Body of pancreas (tissue), 4 donors: ENCODE measurements around the gene LMOD1. TPM values are rescaled to one million over a fixed set of nuclear protein-coding genes. Genes with fewer than 3 reads are reported as not detected.
"Not testable (repeated sequence)": the region's sequence is repeated elsewhere in the genome, so short reads cannot be mapped to it uniquely, and the experiment has no call there.

Experiments
- ATAC-seq: fragments of 150-250 bp; one replicate; pipeline ENCODE4 v1.9.1; 2016
- DNase-seq, 4 donors: peaks; one replicate each; pipeline ENCODE4 v3.0.0-alpha.2; 2019
- H3K27ac ChIP-seq, 4 donors: fragments of 200-600 bp; sonication (generic); 1 replicate in 3 of 4; 2 replicates in 1 of 4; pipeline versions ENCODE4 v1.5.1 to v1.6.1; 2016 to 2019; ENCODE audit warnings: mild to moderate bottlenecking in 1 of 4, mixed read lengths in 1 of 4, moderate library complexity in 1 of 4
- H3K27me3 ChIP-seq, 2 donors: fragments of 200-600 bp; sonication (generic); one replicate each; pipeline ENCODE4 v1.6.0; 2016; ENCODE audit warnings: mild to moderate bottlenecking in 1 of 2
- H3K36me3 ChIP-seq, 2 donors: fragments of 200-600 bp; sonication (generic); replicated peaks in 1 of 2; 2 replicates each; pipeline ENCODE4 v1.5.1; 2016; ENCODE audit warnings: low read depth in 2 of 2; ENCODE audit not compliant: insufficient read depth in 1 of 2
- H3K4me1 ChIP-seq: fragments of 200-600 bp; sonication (generic); one replicate; pipeline ENCODE4 v1.6.0; 2016
- H3K4me3 ChIP-seq, 2 donors: fragments of 200-600 bp; sonication (generic); 1 replicate in 1 of 2; 2 replicates in 1 of 2; pipeline ENCODE4 v1.5.1; 2016 to 2019
- H3K9me3 ChIP-seq, 3 donors: fragments of 200-600 bp; sonication (generic); 1 replicate in 2 of 3; 2 replicates in 1 of 3; pipeline ENCODE4 v1.5.1; 2016
- CTCF ChIP-seq, 7 experiments: fragments of 450-650 bp in 4 of 7; fragments of 200-600 bp in 3 of 7; sonication (generic) in 3 of 7; IDR thresholded peaks; one replicate each; pipeline ENCODE4 v1.5.1; 2016 to 2019; ENCODE audit warnings: antibody characterized with exemption in 7 of 7
- POLR2A ChIP-seq, 3 donors: fragments of 450-650 bp; IDR thresholded peaks; one replicate each; pipeline ENCODE4 v1.6.1; 2016; ENCODE audit warnings: antibody characterized with exemption in 3 of 3, mild to moderate bottlenecking in 2 of 3
- WGBS, 2 donors: methylation state at CpG; one replicate each; pipeline ENCODE4 v1.1.5; 2017; 5-methylcytosine and 5-hydroxymethylcytosine counted together
- intact Hi-C: fragments of 100-400 bp; cut with DNase I; formaldehyde crosslinking; loops from one replicate; pipeline ENCODE4 v1.15.1; 2023
- total RNA-seq, 2 donors: library from RNA; depleted of rRNA; stranded (reverse); fragments of >200 nt; gene quantifications; one replicate each; pipeline ENCODE4 v1.1.0, GENCODE V29; 2016

LMOD1 gene
- total RNA-seq, 2 donors from 2014 or later: 14.8 to 16.9 TPM

DNA sequence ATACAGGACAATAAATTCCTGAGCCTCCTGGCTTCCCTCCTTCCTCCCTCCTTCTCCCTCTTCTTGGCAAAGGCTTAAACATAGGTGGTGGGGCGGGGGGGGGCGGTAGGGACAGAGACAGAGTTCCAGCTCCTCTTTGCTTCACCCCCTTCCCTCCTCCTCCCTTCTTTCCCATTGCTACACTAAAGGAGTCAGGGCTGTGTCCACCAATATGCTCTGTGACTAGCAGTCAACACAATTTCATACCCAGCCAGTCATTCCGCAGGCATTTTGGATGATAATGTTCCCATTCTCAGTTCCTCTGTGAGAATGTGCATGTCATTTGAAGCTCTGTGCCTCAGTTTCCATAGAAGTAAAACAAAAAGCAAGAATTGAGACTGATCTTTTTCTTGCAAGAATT lies 1.7 kb downstream of the LMOD1 start:
- Histone ChIP-seq H3K36me3 (no peaks in the 10 kb centered on the region), H3K27ac (no peak overlapping the region), H3K9me3 (no peaks in the 10 kb centered on the region), H3K4me1 (peaks cover 10% of the 10 kb centered on the region), H3K27me3 (peaks cover 0 to 4% of the 10 kb centered on the region in 2 donors), H3K4me3 (no peak overlapping the region)
- no peak for DNase-seq
- TF ChIP-seq CTCF (IDR thresholded peaks at IDR 0.05) (no peak), POLR2A (IDR thresholded peaks at IDR 0.05) (no peak)
- ATAC-seq: no peak
- WGBS, 2 donors: 37 to 56% methylated on average over 2 of the region's 3 CpGs
- intact Hi-C loops: no loop called here

- DNase-seq (no peak), ATAC-seq (no peak)
- Histone ChIP-seq H3K27ac (no peak overlapping the region), H3K4me3 (no peak overlapping the region), H3K27me3 (peaks cover 0 to 4% of the 10 kb centered on the region in 2 donors), H3K4me1 (peaks cover 10% of the 10 kb centered on the region), H3K36me3 (no peaks in the 10 kb centered on the region), H3K9me3 (no peaks in the 10 kb centered on the region)
- intact Hi-C loops: no loop called here
- WGBS, 2 donors: 78 to 94% methylated on average over 6 of the region's 6 CpGs
- TF ChIP-seq POLR2A (IDR thresholded peaks at IDR 0.05): no peak
- TF ChIP-seq CTCF (IDR thresholded peaks at IDR 0.05): no peak
Measured at GRCh38 chr1:201944002-201944401, 2.3 kb downstream of the LMOD1 start.

DNA sequence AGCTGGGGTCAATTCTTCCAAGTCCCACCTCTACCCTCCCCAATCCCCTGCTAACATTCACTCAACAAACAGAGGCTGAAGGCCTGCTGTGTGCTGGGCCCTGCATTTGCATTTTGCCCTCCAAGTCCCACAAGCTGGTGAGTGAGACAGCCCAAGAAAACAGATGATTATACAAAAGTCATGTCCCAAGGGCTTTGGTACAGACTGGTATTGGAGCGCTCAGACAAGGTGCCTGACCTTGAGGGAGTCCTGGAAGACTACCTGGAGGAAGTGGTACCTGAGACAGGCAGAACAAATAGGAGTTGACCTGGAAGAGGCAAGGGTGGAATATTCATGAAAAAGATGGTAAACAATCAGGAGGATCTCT lies 4.2 kb downstream of the LMOD1 start:
- ATAC-seq (no peak), DNase-seq (no peak)
- intact Hi-C loops: no loop called here
- H3K9me3 ChIP-seq: no peaks in the 10 kb centered on the region
- 94 to 95% methylated on average over 1 of the region's 1 CpG for WGBS, 2 donors
- no peaks in the 10 kb centered on the region for H3K27me3 ChIP-seq
- no peaks in the 10 kb centered on the region for H3K36me3 ChIP-seq
- TF ChIP-seq CTCF (IDR thresholded peaks at IDR 0.05): no peak
- no peak for TF ChIP-seq POLR2A (IDR thresholded peaks at IDR 0.05)
- no peak overlapping the region for H3K27ac ChIP-seq
- peaks cover 10% of the 10 kb centered on the region for H3K4me1 ChIP-seq
- no peak overlapping the region for H3K4me3 ChIP-seq

DNA sequence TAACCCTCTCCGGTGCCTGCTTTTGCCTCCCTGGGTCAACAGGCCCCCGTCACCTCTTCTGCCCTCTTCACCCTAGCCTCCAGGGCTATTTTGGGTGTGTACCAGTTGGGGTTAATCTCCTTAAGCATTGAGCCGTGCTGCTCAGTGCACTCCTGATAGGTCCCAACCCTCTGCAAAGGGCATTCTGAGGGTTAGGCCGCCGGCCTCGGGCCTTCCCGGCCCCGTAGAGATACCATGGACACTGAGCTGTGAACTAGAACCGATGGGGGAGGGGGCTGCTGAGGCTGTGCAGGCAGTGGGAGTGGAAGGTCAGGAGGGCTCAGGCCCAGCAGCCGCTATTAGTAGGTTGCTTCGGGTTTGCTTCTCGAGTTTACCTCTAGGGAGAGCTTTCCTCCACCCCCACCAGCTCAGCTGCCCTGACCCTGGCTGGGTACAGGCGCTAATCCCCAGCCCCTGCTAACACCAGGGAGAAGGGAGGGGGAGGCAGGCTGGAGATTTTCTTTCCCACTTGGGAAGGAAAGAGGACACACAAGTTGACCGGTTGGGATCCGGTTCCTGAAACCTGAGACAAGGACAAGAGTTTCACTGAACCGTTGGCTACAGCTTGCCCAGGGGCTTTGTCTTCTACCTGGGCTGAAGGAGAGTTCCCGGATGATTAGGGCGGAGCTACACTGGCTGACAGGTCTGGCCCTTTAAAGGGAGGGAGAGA lies 4.8 kb downstream of the LMOD1 start:
- no peaks in the 10 kb centered on the region for H3K9me3 ChIP-seq
- TF ChIP-seq POLR2A (IDR thresholded peaks at IDR 0.05): no peak
- no peak for TF ChIP-seq CTCF (IDR thresholded peaks at IDR 0.05)
- no peak overlapping the region for H3K4me3 ChIP-seq
- ATAC-seq (no peak), DNase-seq (no peak)
- H3K27me3 ChIP-seq: no peaks in the 10 kb centered on the region
- H3K36me3 ChIP-seq: no peaks in the 10 kb centered on the region
- intact Hi-C loops: no loop called here
- H3K4me1 ChIP-seq: peaks cover 6% of the 10 kb centered on the region
- 58 to 59% methylated on average over 12 to 18 of the region's 18 CpGs for WGBS, 2 donors
- H3K27ac ChIP-seq: no peak overlapping the region

DNA sequence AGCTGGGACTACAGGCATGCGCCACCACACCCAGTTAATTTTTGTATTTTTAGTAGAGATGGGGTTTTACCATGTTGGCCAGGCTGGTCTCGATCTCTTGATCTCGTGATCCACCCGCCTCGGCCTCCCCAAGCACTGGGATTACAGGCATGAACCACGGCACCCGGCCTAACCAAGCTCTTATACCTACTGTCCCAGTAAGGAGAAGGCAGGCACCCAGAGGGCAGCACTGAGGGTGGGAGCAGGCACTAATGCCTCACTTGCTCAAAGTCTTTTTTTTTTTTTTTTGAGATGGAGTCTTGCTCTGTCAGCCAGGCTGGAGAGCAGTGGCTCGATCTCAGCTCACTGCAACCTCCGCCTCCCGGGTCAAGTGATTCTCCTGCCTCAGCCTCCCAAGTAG lies 6.0 kb downstream of the LMOD1 start:
- H3K9me3 ChIP-seq, intact Hi-C loops, H3K4me3 ChIP-seq, H3K36me3 ChIP-seq, DNase-seq, ATAC-seq, H3K27me3 ChIP-seq, H3K4me1 ChIP-seq, H3K27ac ChIP-seq: not testable (repeated sequence)
- 76 to 90% methylated on average over 5 to 10 of the region's 10 CpGs for WGBS, 2 donors
